HL-60/S4 treated with phorbol 12-myristate 13-acetate at 8.2 ng/mL for 4 days and 3 days (cell line): Measurements from ENCODE around the gene ADCY5.

Source experiments
- in situ Hi-C: fragments of 300-500 bp; cut with MboI; formaldehyde crosslinking; loops from 2 replicates; pipeline ENCODE4 v1.15.0; 2022; ENCODE audit warnings: low sequenced_read_pairs

ADCY5 gene

DNA sequence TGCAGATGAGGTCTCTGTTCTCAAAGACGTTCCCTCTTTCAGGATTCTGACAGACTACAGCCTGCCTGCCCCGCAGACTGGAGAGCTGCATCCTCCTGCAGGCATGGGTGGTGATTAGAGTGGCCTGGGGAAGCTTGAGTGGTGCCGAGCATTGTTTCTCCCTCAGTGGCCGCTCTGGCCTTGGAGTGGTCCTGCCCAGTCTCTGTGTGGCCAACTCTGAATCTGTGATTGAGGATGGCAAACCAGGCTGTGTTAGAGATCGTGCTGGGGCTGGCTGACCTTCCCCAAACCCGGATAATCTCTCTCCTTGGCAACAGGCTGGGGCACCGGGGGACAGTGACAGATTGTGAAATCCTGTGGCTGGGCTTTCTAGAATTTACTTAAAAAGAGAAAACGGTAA lies 11.0 kb upstream of the ADCY5 start:
- in situ Hi-C loops, result no loop called here

DNA sequence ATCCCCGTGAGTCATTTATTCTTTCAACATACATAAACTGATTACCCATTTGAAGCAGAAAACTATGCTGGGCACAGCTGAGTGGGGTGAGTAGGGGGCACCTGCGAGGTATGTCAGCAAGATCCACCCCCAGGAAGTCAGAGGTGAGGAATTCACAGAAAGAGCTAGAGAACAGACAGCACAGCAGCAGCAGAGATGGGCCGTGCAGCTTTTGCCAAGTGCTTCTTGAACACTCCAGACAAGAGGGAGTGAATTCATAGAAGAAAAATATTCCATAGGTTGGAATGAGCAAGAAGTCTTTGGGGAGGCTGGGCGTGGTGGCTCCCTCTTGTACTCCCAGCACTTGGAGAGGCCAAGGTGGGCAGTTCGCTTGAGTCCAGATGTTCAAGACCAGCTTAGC lies 9.4 kb upstream of the ADCY5 start:
- in situ Hi-C loops, result no loop called here

DNA sequence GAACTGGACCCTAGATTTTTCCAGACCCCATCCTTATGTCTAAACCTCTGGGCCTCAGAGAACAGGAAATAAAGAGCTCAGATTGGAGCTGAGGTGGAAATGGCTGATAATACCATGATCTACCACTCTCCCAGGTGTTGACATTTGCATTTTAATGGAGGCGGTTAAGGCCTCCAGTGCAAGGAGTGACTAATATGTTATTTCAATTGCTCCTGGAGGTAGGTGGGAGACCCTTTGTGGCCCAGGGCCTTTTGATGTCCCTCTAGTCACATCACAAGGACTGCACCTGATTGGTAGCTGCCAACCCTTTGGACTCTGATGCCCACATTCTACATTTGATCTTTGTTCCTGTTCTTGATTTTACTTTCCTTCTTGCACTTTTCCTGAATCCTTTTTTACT lies 9.0 kb upstream of the ADCY5 start:
- in situ Hi-C loops, result no loop called here

DNA sequence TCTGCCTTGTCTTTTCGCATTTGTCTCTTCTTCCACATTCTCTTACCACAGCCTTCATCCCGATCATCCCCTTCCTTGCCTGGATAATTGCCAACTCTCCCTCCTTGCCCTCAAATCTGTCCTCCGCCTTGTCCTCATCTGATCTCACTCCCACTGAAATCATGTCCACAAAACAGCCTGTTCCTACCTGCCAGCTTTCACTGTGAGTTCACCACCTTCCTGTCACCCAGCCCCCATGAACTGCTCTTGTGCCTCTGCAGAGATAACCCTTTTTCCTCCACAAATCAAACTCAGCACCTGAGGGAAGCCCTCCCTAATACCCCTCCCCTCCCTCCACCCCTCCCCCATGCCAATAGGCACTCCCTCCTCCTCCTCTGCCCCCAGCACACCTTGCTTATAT lies 4.8 kb upstream of the ADCY5 start:
- in situ Hi-C loops, result no loop called here

DNA sequence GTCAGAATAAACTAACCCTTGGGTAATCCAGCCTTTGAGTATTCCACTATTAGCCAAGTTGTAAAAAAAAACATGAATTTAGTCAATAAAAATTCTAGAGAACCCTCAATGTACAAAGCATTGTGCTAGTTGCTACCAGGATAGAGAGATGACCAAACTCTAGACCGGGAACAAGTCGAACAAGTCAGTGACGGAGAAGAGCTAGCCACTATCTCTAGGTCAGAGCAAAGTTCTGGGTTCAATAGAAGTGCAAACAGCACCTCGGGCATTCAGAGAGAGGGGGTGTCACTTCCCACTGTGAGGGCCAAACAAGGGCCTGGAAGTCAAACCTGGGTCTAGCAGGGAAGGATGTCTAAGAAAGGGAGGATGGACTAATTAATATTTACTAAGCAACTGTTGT lies 2.3 kb upstream of the ADCY5 start:
- in situ Hi-C loops, result no loop called here

DNA sequence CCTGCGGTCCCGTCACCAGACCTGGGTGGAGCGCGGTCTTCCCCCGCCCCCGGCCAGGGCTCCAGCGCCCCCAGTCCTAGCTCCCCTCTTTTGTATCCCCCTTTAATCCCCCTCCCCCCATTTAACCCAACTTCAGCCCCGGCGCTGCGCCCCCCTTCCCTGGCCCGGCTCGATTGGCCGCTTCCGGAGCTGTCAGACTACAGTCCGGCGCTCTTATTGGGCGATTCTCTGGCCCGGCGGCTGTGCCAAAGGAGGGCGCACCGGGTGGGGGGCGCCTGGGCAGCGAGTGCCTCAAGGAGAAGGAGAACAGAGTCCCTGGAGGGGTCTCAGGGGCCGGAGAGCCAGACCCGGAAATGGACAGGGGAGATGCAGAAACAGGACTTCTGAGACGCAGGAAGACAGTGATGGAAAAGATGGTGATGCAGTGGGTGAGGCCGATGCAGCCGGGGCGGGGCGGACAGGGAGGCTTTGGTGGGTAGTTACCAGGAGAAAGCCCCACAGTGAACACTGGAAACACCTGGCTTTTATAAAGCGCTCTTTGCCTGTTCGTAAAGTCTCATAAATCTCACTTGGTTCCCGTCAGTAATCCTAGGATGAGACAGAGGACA lies 1.2 kb upstream of the ADCY5 start:
- in situ Hi-C loops, result no loop called here

DNA sequence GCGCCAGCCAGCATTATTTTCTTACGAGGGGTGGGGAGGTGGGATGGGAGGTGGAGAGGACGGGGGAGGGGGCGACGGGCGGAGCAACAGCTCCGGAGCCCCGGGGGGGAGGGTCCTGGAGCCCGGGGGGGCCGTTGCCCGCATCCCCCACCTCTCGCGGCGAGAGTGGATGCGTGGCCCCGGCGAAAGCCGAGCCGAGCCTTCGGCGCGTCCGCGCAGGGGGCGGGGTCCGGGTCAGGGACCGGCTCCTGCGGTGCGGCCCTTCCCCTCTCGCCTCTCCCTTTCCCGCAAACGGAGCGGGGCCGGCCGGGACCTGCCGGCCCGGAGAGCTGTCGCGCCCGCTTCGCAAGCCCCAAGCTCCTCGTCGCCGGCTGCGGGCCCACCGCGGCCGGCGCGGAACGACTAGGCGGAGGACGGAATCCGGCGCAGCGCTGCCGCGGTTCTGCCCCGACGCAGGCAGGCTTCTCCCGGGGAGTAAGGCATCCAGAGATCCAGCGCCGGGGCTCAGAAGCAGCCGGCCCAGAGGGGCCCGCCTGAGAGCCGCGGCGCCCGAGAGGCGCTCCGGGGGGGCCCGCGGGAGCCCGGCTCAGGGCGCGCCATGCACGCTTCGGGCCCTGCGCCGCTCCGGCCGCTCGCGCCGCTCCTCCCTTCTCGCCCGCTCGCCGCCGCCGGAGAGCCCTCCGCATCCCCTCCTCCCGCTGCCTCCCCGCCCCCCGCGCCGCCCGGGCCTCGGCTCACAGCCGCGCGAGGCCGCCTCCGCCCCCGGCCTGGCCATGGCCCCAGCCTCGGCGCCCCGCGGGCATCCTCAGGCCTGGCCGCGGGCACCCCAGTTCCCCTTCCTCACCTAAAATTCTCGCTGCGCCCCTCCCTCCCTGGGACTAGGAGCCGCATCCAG lies 459 bp upstream of the ADCY5 start:
- in situ Hi-C loops, result no loop called here

DNA sequence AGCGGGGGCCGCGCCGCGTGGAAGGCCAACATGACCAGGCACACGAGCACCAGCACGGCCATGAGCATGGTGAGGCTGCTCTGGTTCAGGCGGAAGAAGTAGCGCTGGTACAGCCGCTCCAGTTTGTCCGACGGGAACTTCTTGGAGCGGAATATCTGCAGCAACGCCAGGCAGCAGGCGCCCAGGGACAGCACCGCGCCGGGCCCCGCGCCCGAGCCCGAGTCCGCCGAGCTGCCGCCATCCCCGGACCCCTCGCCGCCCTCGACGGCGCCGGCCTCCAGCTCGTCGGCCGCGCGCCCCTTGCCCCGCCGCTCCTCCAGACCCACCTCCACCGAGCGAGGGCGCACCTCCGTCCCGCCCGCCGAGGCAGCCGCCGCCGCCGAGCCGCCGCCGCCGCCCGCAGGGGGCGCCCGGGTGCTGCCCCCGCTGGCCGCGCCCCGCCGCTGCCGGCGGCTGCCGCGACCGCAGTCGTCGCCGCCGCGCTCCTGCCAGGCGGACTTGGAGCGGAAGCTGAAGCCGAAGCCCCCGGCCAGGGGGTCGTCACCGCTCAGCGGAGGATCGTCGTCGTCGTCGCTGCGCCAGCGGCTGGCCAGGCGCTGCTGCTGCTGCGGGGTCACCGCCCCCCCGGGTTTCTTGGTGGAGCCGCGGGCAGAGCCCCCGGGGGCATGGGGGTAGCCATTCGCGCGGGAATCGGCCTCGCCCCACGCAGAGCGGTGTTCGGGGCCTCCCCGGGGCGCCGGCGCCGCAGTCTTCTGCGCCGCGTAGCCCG lies 957 bp downstream of the ADCY5 start:
- in situ Hi-C loops, result no loop called here

DNA sequence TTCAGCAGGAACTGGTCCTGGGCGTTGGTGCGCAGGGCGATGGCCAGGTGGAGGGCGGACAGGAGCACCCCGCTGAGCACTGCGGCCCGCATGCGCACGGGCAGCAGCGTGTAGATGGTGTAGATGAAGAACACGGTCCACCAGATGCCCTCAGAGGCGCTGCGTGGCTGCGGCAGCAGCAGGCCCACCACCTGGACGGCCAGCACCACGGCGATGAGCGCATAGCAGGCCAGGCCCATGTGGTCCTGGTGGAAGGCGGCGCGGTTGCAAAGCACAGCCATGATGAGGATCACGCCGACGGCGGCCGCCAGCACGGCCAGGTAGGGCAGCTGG lies 1.5 kb downstream of the ADCY5 start:
- in situ Hi-C loops, result no loop called here

DNA sequence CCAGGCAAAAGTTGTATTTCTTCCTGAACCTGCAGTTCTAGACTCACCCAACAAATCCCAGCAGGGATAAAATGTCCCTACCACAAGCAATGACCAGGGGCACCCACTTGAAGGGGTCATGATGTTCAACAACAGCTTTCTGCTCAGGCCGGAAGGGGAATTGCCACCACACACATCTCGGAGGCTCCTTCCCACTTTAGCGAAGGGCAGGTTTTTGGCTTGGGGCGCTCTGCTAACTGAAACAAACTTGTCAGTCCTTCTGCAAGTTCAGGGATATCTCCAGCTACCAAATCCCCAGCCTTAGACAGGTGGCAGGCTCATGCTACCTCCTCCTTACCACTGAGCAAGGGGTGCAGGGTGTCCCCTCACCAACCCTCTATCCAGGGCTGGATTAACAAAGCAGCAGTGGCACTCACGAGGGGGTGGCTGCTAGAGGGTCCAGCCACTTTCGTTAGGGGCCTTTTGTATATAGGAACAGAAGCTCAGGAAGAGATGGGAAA lies 2.2 kb downstream of the ADCY5 start:
- in situ Hi-C loops, result no loop called here

DNA sequence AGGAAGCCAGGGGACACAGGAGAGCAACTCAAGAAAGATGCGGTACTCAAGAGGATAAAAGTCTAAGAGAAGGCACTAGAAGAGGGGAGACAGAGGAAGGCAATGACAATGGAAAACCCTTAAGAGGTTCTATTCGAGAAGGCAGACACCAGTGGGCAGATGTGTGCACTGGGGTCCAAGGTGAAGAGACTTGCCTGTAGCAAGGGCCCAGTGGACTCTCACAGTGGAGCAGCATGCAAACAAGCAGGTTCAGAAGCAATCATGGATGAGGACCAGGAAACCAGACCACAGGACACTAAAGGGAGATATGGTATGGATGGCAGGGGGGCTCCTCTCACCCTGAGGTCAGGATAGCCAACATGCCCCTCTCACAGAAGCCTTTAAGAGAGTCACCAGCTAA lies 2.7 kb downstream of the ADCY5 start:
- in situ Hi-C loops, result no loop called here

DNA sequence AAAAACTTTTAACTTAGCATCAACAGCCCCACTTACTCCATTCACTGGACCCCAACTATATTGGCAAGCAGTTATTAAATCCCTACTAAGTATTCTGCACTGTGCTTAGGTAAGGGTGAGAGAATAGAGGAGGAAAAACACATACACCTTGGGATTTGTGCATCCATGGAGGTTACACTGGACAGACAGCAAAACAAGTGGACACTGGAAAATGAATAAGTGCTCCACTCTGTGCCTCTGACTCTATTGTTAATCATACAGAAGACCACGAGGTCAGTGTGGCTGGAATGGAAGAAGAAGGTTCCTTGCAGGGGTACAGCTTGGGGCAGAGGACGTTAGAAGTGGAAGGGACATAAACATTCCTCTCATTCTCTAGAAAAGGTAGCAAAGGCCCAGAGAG lies 3.2 kb downstream of the ADCY5 start:
- in situ Hi-C loops, result no loop called here

DNA sequence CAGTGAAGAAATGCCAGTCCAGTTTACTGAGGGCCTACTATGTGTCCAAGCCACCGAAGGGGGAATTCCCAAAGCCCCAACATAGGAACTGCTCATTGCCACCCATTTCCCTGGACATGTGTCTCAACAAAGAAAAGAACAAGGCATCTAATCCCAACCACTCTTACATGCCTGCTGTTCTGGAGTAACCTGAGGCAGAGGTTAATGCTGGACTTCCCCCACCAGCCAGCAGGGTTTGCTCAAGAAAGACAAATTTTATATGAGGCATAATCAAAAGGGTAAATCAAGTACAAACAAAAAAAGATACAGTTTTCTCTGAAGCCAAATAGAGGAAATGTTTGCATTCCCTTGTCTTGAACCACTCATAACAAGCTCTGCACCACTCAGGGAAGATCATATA lies 4.1 kb downstream of the ADCY5 start:
- in situ Hi-C loops, result no loop called here

DNA sequence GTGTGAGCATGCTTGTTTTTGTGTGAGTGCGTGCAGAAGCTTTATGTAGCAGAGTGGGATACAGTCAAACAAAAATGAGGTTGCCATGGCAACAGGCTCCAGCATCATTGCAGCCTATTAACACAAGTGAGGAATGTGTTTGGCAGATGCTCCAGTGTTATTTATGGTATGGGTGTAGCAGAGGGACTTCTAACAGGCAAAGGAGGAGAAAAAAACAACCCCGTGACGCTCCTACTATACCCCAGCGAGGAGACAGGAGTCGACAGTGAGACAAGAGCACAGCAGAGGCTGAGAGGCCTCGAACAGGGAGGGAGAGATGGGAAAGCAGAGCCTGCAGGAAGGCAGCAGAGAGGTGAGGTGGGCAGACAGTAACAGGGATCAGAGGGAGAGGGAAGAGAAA lies 4.9 kb downstream of the ADCY5 start:
- in situ Hi-C loops, result no loop called here

DNA sequence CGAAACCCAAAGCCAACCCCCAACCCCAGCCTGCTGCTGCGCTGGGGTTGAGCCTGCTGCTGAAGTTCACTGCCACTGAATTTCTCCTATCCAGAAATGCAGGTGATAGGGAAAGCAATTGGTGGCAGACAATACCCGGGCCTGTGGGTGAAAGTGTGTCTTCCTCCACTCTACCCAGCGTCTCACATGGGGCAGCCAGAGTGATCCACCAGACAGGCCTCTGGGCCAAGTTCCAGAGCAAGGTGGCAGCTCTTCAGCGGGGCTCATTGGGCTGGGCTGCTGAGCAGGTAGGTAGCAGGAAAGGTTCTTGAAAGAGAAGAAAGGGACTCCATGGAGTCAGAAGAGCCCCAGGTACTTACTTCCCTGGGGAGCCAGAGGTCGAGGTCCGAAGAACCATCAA lies 6.0 kb downstream of the ADCY5 start:
- in situ Hi-C loops, result no loop called here

DNA sequence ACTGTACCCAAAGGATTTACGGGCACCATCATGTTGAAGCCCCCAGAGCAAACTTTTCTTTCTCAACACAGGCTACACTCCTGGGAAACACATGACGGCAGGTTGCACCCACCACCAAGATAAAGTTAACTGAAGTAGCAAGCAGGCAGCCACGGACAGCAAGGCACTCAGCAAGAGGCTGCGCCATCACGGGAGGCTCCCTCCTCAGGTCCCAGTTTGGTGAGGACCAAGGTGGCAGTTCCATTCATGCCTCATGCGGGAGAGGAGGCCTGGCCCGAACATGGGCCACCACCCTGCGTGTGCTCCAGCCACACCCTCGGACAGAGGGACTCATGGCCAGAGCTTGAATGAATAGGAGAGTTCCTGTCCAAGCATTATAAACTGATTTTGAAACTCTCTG lies 6.8 kb downstream of the ADCY5 start:
- in situ Hi-C loops, result no loop called here

DNA sequence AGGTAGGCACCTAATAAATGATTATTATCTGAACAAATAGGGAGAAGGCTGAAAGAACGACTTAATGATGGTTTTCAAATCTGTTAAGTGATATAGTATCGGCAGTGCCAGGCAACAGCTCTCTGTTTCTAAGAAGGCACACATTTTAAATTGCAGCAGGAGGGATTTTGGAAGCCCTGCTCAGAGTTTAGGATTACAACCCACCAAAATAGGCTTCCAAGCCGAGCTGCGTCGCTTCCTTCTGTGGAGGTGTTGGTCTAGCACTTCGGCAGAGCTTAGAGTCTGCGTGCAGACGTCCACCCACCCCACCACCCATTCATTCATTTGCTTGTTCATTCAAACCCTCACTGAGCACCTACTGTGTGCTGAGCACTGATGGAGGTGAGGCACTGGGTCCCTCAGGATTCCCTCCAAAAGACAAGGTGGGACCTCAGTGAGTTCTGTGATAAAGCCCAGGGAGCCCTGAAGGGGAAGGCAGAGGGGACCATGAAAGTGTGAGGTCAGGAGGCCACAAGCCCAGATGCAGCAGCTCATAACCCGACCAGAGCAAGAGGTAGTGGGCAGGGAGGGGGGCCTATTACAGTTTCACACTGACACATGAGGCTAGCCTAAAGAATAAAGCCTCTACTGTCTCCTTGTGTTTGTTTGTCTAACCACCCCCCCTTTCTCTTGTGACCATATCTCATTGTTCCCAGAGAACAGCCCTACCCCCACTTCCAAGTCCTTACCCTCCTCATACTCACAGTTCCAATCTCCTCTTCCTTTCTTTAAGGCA lies 8.9 kb downstream of the ADCY5 start:
- in situ Hi-C loops, result no loop called here

DNA sequence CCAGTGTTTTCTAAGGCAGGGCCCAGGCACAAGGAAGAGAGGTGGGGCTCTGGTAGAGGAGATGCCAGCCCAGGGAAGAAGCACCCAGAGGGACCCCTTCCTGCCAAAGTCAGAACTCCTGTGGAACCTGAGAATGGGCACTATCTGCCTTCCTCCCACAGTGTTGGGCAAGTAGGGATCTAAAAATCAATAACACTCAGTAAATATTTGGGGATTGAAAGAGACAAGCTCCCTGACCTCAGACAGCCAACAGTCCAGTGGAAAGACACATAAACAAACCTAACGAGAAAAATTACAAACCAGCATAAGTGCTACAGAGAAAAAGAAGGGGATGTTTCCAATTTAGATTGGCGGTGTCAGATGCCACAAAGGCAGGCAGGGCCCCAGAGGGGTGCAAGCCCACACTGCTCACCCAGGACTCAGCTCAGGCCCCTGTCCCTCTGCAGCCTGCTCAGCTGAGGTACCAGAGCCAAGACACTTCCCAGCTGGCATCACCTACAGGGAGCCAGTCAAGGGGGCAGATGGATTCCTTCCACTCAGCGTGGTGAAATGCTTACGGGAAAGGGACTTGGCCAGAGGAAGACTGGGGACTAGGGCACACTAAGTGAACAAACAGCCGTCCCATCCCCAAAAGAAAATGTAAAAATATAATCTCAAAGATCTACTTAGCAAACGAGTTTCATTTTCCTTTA lies 15.9 kb downstream of the ADCY5 start:
- in situ Hi-C loops, result no loop called here

DNA sequence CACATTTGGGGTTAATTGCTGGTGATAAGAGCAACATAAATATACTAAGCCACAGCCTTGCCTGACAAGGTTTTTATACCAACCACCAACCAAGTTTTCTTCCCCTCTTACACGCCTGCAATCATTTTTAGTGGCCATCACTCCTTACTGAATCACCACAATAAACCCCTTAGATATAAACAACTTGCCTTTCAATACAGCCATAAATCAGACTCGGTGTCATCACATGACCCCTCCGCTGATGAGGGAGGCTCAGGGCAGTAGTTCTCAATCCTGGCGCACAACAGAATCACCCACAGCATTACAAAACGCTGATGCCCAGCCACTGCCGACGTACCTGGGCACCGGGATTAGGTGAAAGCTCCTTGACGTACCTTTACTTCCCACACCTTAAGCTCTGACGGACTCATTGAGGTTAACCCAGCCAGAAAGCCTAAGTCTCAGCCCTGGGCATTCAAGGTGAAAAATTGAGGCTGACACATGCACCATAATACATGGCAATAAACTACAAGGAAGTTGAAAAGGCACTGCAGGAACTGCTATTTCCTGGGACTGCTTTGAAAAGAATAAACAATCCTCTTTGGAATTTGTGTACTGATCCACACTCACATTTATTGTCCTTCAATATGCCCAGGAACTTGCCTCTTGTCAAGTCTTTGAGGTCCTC lies 17.1 kb downstream of the ADCY5 start:
- in situ Hi-C loops, result no loop called here
